ENCODE results near the gene ITK.

ITK gene

GRCh38 chr5:157180374-157181264 lies at the start of gene ITK:
ITK (plus strand) TSS chr5:157180840; CDS start chr5:157180978, 138 bp downstream.
- no peak for DNase-seq

- no peak for DNase-seq
These were observed 49.7 kb upstream of the ITK start for GRCh38 chr5:157130925-157131324.

GRCh38 chr5:157132281-157132612 lies 48.4 kb upstream of the ITK start:
- DNase-seq, result no peak

- DNase-seq, result no peak
These were observed 42.9 kb upstream of the ITK start for GRCh38 chr5:157137691-157138090.

- peak; percentile 98 for DNase-seq
These were observed 38.1 kb upstream of the ITK start, which contains the start of gene MED7 for GRCh38 chr5:157142317-157143126. MED7 (minus strand) TSS chr5:157142865; CDS start chr5:157139431, 3,434 bp downstream.

- peak; percentile 57 for DNase-seq
These were observed 37.3 kb upstream of the ITK start for GRCh38 chr5:157143127-157143971.

- peak; percentile 57 for DNase-seq
These were observed 31.7 kb upstream of the ITK start for GRCh38 chr5:157148734-157149615.

GRCh38 chr5:157150995-157151394 lies 29.6 kb upstream of the ITK start:
- no peak for DNase-seq

- no peak for DNase-seq
These were observed 25.3 kb upstream of the ITK start for GRCh38 chr5:157155297-157155696.

- no peak for DNase-seq
These were observed 23.2 kb upstream of the ITK start for GRCh38 chr5:157157293-157157891.

GRCh38 chr5:157159209-157159751 lies 21.4 kb upstream of the ITK start:
- DNase-seq, result no peak

GRCh38 chr5:157160001-157160400 lies 20.6 kb upstream of the ITK start:
- no peak for DNase-seq

- DNase-seq, result no peak
These were observed 18.6 kb upstream of the ITK start for GRCh38 chr5:157161996-157162395.

- DNase-seq, result no peak
These were observed 17.6 kb upstream of the ITK start for GRCh38 chr5:157162919-157163510.

- no peak for DNase-seq
These were observed 16.1 kb upstream of the ITK start for GRCh38 chr5:157164521-157164920.

- DNase-seq, result no peak
These were observed 15.4 kb upstream of the ITK start for GRCh38 chr5:157165261-157165660.

GRCh38 chr5:157165668-157166067 lies 15.0 kb upstream of the ITK start:
- DNase-seq, result no peak

GRCh38 chr5:157166214-157167213 lies 14.1 kb upstream of the ITK start, which contains the start of gene GARIN3:
GARIN3 (minus strand) TSS chr5:157166264; CDS start chr5:157166168, 96 bp downstream.
- DNase-seq, result no peak

GRCh38 chr5:157167214-157167621 lies 13.4 kb upstream of the ITK start:
- no peak for DNase-seq
